Spleen (tissue), 11 donors: ENCODE data around the gene RAI14. TPM values are rescaled to one million over a fixed set of nuclear protein-coding genes. Genes with fewer than 3 reads are reported as not detected.

Experiments
- DNase-seq: peaks from one replicate; pipeline ENCODE4 v3.0.0-alpha.2; 2020
- H3K27ac ChIP-seq, 8 donors: fragments of 200-600 bp; sonication (generic) in 7 of 8; 1 replicate in 4 of 8; 2 replicates in 4 of 8; pipeline versions ENCODE4 v1.5.0 to v1.8.0; 2016 to 2021; ENCODE audit warnings: inconsistent platforms in 4 of 8, mild to moderate bottlenecking in 4 of 8, moderate library complexity in 1 of 8
- H3K27me3 ChIP-seq, 7 donors: fragments of 200-600 bp; sonication (generic) in 6 of 7; replicated peaks in 1 of 7; 1 replicate in 4 of 7; 2 replicates in 3 of 7; pipeline versions ENCODE4 v1.5.0 to v1.8.0; 2016 to 2021; ENCODE audit warnings: inconsistent platforms in 3 of 7, mild to moderate bottlenecking in 1 of 7
- H3K36me3 ChIP-seq, 6 donors: fragments of 200-600 bp; sonication (generic) in 5 of 6; 1 replicate in 4 of 6; 2 replicates in 2 of 6; pipeline versions ENCODE4 v1.5.0 to v1.8.0; 2016 to 2021; ENCODE audit warnings: inconsistent platforms in 2 of 6
- H3K4me1 ChIP-seq, 6 donors: fragments of 200-600 bp; sonication (generic) in 5 of 6; 1 replicate in 3 of 6; 2 replicates in 3 of 6; pipeline versions ENCODE4 v1.5.0 to v1.8.0; 2016 to 2021; ENCODE audit warnings: inconsistent platforms in 3 of 6
- H3K4me3 ChIP-seq, 8 donors: fragments of 200-600 bp; sonication (generic) in 7 of 8; 1 replicate in 4 of 8; 2 replicates in 4 of 8; pipeline versions ENCODE4 v1.5.0 to v1.8.0; 2016 to 2021; ENCODE audit warnings: inconsistent platforms in 4 of 8, mild to moderate bottlenecking in 4 of 8, moderate library complexity in 2 of 8
- H3K9me3 ChIP-seq, 8 donors: fragments of 200-600 bp; sonication (generic) in 7 of 8; 1 replicate in 4 of 8; 2 replicates in 4 of 8; pipeline versions ENCODE4 v1.5.0 to v1.8.0; 2016 to 2021; ENCODE audit warnings: inconsistent platforms in 4 of 8
- CTCF ChIP-seq, 11 experiments: fragments of 200-600 bp in 7 of 11; fragments of 450-650 bp in 4 of 11; sonication (generic) in 4 of 11; IDR thresholded peaks in 8 of 11; conservative IDR thresholded peaks in 3 of 11; 1 replicate in 7 of 11; 2 replicates in 4 of 11; pipeline versions ENCODE4 v1.4.0 to v1.8.0; 2016 to 2021; ENCODE audit warnings: antibody characterized with exemption in 11 of 11, inconsistent platforms in 4 of 11, mild to moderate bottlenecking in 1 of 11
- POLR2A ChIP-seq, 3 donors: fragments of 450-650 bp; IDR thresholded peaks; one replicate each; pipeline ENCODE4 v1.5.1; 2017; ENCODE audit warnings: antibody characterized with exemption in 3 of 3, mild to moderate bottlenecking in 1 of 3
- POLR2AphosphoS5 ChIP-seq, 3 donors: sonication (generic); formaldehyde crosslinking; IDR thresholded peaks; one replicate each; pipeline ENCODE4 v1.5.1; 2017; ENCODE audit warnings: antibody characterized with exemption in 3 of 3
- WGBS, 5 donors: extraction: QIAGEN DNeasy Blood & Tissue Kit in 3 of 5; methylation state at CpG; one replicate each; pipeline versions ENCODE4 v1.1.5 to v1.1.7; 2013 to 2018; 5-methylcytosine and 5-hydroxymethylcytosine counted together
- intact Hi-C: fragments of 100-400 bp; cut with DNase I; formaldehyde crosslinking; loops from one replicate; pipeline ENCODE4 v1.15.0; 2023; ENCODE audit warnings: low total_unique reads
- polyA plus RNA-seq, 3 donors: library from polyadenylated mRNA; stranded (reverse); fragments of 200-250 nt; gene quantifications; one replicate each; pipeline ENCODE4 v1.2.1, GENCODE V29; 2013
- total RNA-seq, 7 donors: library from RNA; depleted of rRNA in 3 of 7; stranded (reverse); fragments of >200 nt in 3 of 7; fragmentation: NEBNext Ultra II Directional in 4 of 7; extraction: Animal tissue kit (Norgen Biotek cat#: 25700) in 4 of 7; gene quantifications; one replicate each; pipeline versions ENCODE4 v1.1.0 to v1.2.1, GENCODE V29; 2016 to 2021
- donor health status: healthy with polysubstance abuse.
- donor health status: DM: no; HTN: no; CAD: no; lungs with moderate emphysema.
- donor health status: DM: no; HTN: no; CAD: no.
- donor health status: Bipolar disorder and iron deficiency.
- donor health status: healthy.
- donor health status: DM: no; HTN: no; CAD: no.
- donor health status: DM: yes; HTN: yes; CAD: no.

Gene RAI14
- total and polyA plus RNA-seq, 10 donors: 14.2 to 217 (median 116) TPM

- H3K27ac ChIP-seq: peak overlapping the region in 6 of 8 donors; percentile 93 to 97 (median 95)
- peaks cover 0 to 5% (median 0%) of the 10 kb centered on the region in 8 donors for H3K9me3 ChIP-seq
- WGBS, 5 donors: 57 to 82% (median 66%) methylated on average over 4 of the region's 4 CpGs
- TF ChIP-seq CTCF (IDR thresholded peaks at IDR 0.05 in 8 of 11, conservative IDR thresholded peaks at IDR 0.05 in 3 of 11) (no peak), POLR2AphosphoS5 (IDR thresholded peaks at IDR 0.05) (peak in 1 of 3 donors; percentile 46)
- no peak overlapping the region for H3K4me3 ChIP-seq
- H3K4me1 ChIP-seq: peaks cover 4 to 49% (median 18%) of the 10 kb centered on the region in 6 donors
- intact Hi-C loops: no loop called here
- peaks cover 0 to 8% (median 0%) of the 10 kb centered on the region in 6 donors for H3K36me3 ChIP-seq
- DNase-seq: no peak
- peaks cover 0 to 40% (median 18%) of the 10 kb centered on the region in 7 donors for H3K27me3 ChIP-seq
Measured at GRCh38 chr5:34660444-34660843, 4.3 kb downstream of the RAI14 start.

GRCh38 chr5:34663771-34664496 lies 7.8 kb downstream of the RAI14 start:
- H3K27me3 ChIP-seq: peaks cover 0 to 5% (median 0%) of the 10 kb centered on the region in 7 donors
- intact Hi-C loops: no loop called here
- DNase-seq: no peak
- no peak overlapping the region for H3K27ac ChIP-seq
- WGBS, 5 donors: 84 to 97% (median 95%) methylated on average over 7 of the region's 7 CpGs
- H3K4me3 ChIP-seq: no peak overlapping the region
- H3K36me3 ChIP-seq: peaks cover 0 to 11% (median 0%) of the 10 kb centered on the region in 6 donors
- H3K4me1 ChIP-seq: peaks cover 0 to 43% (median 9%) of the 10 kb centered on the region in 6 donors
- peaks cover 0 to 5% (median 0%) of the 10 kb centered on the region in 8 donors for H3K9me3 ChIP-seq
- no peak for TF ChIP-seq POLR2AphosphoS5 (IDR thresholded peaks at IDR 0.05)
- no peak for TF ChIP-seq CTCF (IDR thresholded peaks at IDR 0.05 in 8 of 11, conservative IDR thresholded peaks at IDR 0.05 in 3 of 11)
- no peak for TF ChIP-seq POLR2A (IDR thresholded peaks at IDR 0.05)

GRCh38 chr5:34666392-34667080 lies 10.4 kb downstream of the RAI14 start:
- WGBS, 5 donors: 71 to 89% (median 82%) methylated on average over 8 of the region's 8 CpGs

More at GRCh38 chr5:34666392-34667080, 10.4 kb downstream of the RAI14 start:
- TF ChIP-seq CTCF (IDR thresholded peaks at IDR 0.05 in 8 of 11, conservative IDR thresholded peaks at IDR 0.05 in 3 of 11) (no peak), POLR2AphosphoS5 (IDR thresholded peaks at IDR 0.05) (peak in 1 of 3 donors; percentile 46)
- Histone ChIP-seq H3K27ac (peak overlapping the region in 5 of 8 donors; percentile 1 to 63 (median 33)), H3K27me3 (no peaks in the 10 kb centered on the region), H3K4me3 (no peak overlapping the region), H3K9me3 (peaks cover 0 to 5% (median 0%) of the 10 kb centered on the region in 8 donors), H3K36me3 (peaks cover 0 to 11% (median 0%) of the 10 kb centered on the region in 6 donors), H3K4me1 (peaks cover 0 to 21% (median 7%) of the 10 kb centered on the region in 6 donors)
- no peak for DNase-seq
- intact Hi-C loops: no loop called here
